Esophagus muscularis mucosa (tissue), 4 donors: ENCODE results near the gene GRID1. TPM values are rescaled to one million over a fixed set of nuclear protein-coding genes. Genes with fewer than 3 reads are reported as not detected.

Source experiments
- DNase-seq: peaks from one replicate; pipeline ENCODE4 v3.0.0-alpha.2; 2017; ENCODE audit errors: extremely low spot score
- H3K27ac ChIP-seq, 4 donors: fragments of 200-600 bp; sonication (generic); replicated peaks in 1 of 4; 1 replicate in 3 of 4; 2 replicates in 1 of 4; pipeline ENCODE4 v1.5.1; 2016 to 2019; ENCODE audit warnings: mild to moderate bottlenecking in 1 of 4
- H3K27me3 ChIP-seq, 4 donors: fragments of 200-600 bp; sonication (generic); one replicate each; pipeline versions ENCODE4 v1.5.1 to v1.6.0; 2016 to 2019
- H3K36me3 ChIP-seq, 4 donors: fragments of 200-600 bp; sonication (generic); one replicate each; pipeline ENCODE4 v1.5.1; 2016 to 2019
- H3K4me1 ChIP-seq, 4 donors: fragments of 200-600 bp; sonication (generic); one replicate each; pipeline ENCODE4 v1.5.1; 2016 to 2019
- H3K4me3 ChIP-seq, 4 donors: fragments of 200-600 bp; sonication (generic); 1 replicate in 2 of 4; 2 replicates in 2 of 4; pipeline ENCODE4 v1.5.1; 2016 to 2019; ENCODE audit warnings: mild to moderate bottlenecking in 4 of 4, moderate library complexity in 1 of 4
- H3K9me3 ChIP-seq, 4 donors: fragments of 200-600 bp; sonication (generic); 1 replicate in 3 of 4; 2 replicates in 1 of 4; pipeline ENCODE4 v1.5.1; 2016 to 2019
- EP300 ChIP-seq: sonication (generic); formaldehyde crosslinking; IDR thresholded peaks from one replicate; pipeline ENCODE4 v1.6.1; 2017; ENCODE audit warnings: antibody characterized with exemption
- POLR2A ChIP-seq: fragments of 450-650 bp; IDR thresholded peaks from one replicate; pipeline ENCODE4 v1.6.1; 2017; ENCODE audit warnings: antibody characterized with exemption, moderate library complexity, mild to moderate bottlenecking, low read depth
- POLR2AphosphoS5 ChIP-seq, 2 donors: sonication (generic); formaldehyde crosslinking; IDR thresholded peaks; one replicate each; pipeline ENCODE4 v1.6.1; 2017; ENCODE audit warnings: antibody characterized with exemption in 2 of 2
- WGBS: methylation state at CpG from one replicate; pipeline ENCODE4 v1.1.5; 2018; 5-methylcytosine and 5-hydroxymethylcytosine counted together
- intact Hi-C: fragments of 100-400 bp; cut with DNase I; formaldehyde crosslinking; loops from one replicate; pipeline ENCODE4 v1.15.1; 2023
- total RNA-seq, 4 donors: library from RNA; depleted of rRNA; stranded (reverse); fragments of >200 nt; gene quantifications; one replicate each; pipeline versions ENCODE4 v1.1.0 to v1.2.1, GENCODE V29; 2016
- TF ChIP-seq, protein P1 (sequence below), 3 experiments: fragments of 200-600 bp in 2 of 3; fragments of 450-650 bp in 1 of 3; sonication (generic) in 2 of 3; IDR thresholded peaks; one replicate each; pipeline ENCODE4 v1.5.1; 2017 to 2019; ENCODE audit warnings: antibody characterized with exemption in 3 of 3, mild to moderate bottlenecking in 2 of 3, moderate library complexity in 1 of 3

The GRID1 gene
- total RNA-seq, 4 donors from 2014 or later: under 0.01 to 1.3 (median 1.1) TPM

DNA sequence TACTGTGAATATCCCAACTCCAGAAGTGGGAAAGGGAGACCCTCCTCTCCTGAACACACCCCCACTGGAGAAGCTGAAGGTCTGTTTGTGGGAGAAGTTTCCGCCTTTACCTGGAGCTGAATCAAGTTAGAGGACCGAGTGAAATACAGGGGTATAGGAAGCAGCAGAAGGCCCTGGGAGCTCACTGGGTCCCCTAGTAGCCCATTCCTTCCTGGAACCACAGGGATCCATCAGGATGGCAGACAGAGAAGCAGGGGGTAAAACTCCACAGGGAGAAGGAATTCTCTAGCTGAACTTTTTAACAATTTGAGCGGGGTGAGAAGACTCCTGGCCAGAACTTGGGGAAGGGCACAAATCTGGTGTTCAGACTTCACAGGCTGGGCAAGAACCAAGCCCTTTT is 275.8 kb downstream of the GRID1 start:
- Histone ChIP-seq H3K4me1 (no peaks in the 10 kb centered on the region), H3K27me3 (peaks cover 0 to 3% (median 0%) of the 10 kb centered on the region in 4 donors), H3K9me3 (no peaks in the 10 kb centered on the region), H3K4me3 (no peak overlapping the region), H3K36me3 (no peaks in the 10 kb centered on the region), H3K27ac (no peak overlapping the region)
- TF ChIP-seq, protein P1, sequence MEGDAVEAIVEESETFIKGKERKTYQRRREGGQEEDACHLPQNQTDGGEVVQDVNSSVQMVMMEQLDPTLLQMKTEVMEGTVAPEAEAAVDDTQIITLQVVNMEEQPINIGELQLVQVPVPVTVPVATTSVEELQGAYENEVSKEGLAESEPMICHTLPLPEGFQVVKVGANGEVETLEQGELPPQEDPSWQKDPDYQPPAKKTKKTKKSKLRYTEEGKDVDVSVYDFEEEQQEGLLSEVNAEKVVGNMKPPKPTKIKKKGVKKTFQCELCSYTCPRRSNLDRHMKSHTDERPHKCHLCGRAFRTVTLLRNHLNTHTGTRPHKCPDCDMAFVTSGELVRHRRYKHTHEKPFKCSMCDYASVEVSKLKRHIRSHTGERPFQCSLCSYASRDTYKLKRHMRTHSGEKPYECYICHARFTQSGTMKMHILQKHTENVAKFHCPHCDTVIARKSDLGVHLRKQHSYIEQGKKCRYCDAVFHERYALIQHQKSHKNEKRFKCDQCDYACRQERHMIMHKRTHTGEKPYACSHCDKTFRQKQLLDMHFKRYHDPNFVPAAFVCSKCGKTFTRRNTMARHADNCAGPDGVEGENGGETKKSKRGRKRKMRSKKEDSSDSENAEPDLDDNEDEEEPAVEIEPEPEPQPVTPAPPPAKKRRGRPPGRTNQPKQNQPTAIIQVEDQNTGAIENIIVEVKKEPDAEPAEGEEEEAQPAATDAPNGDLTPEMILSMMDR (IDR thresholded peaks at IDR 0.05): no peak
- TF ChIP-seq EP300 (no peak), POLR2AphosphoS5 (IDR thresholded peaks at IDR 0.05) (no peak), POLR2A (no peak)
- intact Hi-C loops: no loop called here
- WGBS: 81% methylated on average over 3 of the region's 3 CpGs
- no peak for DNase-seq

DNA sequence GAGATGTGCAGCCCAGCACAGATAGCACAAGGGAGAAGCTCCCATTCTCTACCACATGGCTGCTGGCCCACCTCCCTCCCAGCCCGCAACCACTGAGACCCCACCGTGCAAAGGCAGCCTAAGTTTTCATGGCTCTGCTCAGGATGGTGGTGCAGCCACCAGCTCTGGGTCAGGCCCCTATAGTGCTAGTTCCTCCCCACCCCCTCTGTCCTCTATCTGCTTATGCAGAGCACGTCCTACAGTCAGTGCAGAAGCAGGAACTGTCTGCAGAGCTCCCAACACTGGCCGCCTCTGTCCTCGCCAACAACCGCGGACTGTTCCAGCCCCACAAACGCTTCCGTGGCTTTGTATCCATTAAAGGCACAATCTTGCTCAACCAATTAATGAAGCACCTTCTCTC is 278.9 kb downstream of the GRID1 start:
- Histone ChIP-seq H3K36me3 (no peaks in the 10 kb centered on the region), H3K4me3 (no peak overlapping the region), H3K27ac (no peak overlapping the region), H3K27me3 (peaks cover 0 to 19% (median 0%) of the 10 kb centered on the region in 4 donors), H3K9me3 (no peaks in the 10 kb centered on the region), H3K4me1 (no peaks in the 10 kb centered on the region)
- intact Hi-C loops: no loop called here
- no peak for DNase-seq
- TF ChIP-seq, protein P1 (IDR thresholded peaks at IDR 0.05): no peak
- no peak for TF ChIP-seq EP300
- TF ChIP-seq POLR2AphosphoS5 (IDR thresholded peaks at IDR 0.05): no peak
- TF ChIP-seq POLR2A: no peak
- 69% methylated on average over 9 of the region's 9 CpGs for WGBS

DNA sequence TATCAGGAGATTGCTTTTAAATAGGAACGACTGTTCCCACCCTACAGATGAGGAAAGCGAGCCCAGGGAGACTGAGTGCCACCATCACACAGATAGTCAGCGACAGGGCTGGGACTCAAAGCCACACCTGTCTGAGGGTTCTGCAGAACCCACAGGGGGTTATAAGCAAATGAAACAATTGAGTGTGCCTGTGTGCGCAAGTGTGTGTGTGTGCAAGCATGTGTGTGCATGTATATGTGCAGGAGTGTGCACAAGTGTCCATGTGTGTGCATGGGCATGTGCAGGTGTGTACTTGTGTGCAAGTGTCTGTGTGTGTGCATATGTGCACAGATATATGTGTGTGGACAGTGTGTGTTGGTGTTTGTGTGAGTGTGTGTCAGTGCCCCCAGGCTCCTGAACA is 280.2 kb downstream of the GRID1 start:
- DNase-seq: no peak
- Histone ChIP-seq H3K4me3 (no peak overlapping the region), H3K4me1 (no peaks in the 10 kb centered on the region), H3K9me3 (no peaks in the 10 kb centered on the region), H3K27me3 (peaks cover 0 to 19% (median 0%) of the 10 kb centered on the region in 4 donors), H3K36me3 (no peaks in the 10 kb centered on the region), H3K27ac (no peak overlapping the region)
- WGBS: 87% methylated on average over 4 of the region's 4 CpGs
- TF ChIP-seq, protein P1 (IDR thresholded peaks at IDR 0.05): no peak
- TF ChIP-seq POLR2AphosphoS5 (IDR thresholded peaks at IDR 0.05) (no peak), EP300 (no peak), POLR2A (no peak)
- intact Hi-C loops: no loop called here

DNA sequence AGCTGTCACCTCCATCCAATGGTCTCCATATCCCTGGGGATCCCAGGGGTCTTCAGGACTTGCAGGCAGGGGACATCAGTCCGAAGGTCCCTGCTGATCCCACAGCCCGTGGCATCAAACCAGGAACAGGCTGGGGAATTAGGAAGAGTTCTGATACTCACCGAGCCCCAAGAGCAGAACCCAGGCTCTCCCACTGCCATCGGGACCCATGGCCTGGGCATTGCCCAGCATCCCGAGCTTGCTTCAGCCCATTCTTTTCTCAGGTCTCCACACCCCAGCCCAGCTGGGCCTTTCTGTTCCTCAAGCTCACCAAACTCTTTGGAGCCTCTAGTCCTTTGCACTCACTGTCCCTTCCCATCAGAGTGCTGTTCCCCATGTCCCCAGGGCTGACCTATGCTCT is 280.9 kb downstream of the GRID1 start:
- H3K36me3 ChIP-seq: no peaks in the 10 kb centered on the region
- H3K4me1 ChIP-seq: no peaks in the 10 kb centered on the region
- WGBS: 67% methylated on average over 2 of the region's 5 CpGs
- H3K27ac ChIP-seq: no peak overlapping the region
- H3K9me3 ChIP-seq: no peaks in the 10 kb centered on the region
- DNase-seq: no peak
- intact Hi-C loops: no loop called here
- TF ChIP-seq EP300 (no peak), POLR2A (no peak), POLR2AphosphoS5 (IDR thresholded peaks at IDR 0.05) (no peak)
- TF ChIP-seq, protein P1 (IDR thresholded peaks at IDR 0.05): no peak
- H3K27me3 ChIP-seq: peaks cover 0 to 19% (median 0%) of the 10 kb centered on the region in 4 donors
- no peak overlapping the region for H3K4me3 ChIP-seq

DNA sequence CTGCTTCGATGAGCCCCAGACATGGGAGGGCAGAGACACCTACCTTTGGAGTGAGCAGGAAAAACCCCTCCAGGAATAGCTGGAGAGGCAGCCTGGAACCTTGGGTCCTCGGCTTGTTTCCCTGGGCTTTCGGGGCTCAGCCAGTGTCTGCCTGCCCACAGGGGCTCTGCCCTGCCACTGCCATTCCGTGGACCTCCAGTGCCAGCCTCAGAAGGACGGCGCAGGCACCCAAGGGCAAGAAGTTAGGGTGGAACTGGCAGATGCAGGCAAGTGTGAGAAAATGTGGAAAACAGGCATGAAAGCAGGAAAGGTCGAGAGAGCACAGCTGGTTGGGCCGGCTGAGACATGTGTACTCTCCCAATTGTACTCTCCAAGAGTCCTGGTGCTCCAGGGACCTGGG is 281.5 kb downstream of the GRID1 start:
- Histone ChIP-seq H3K4me1 (no peaks in the 10 kb centered on the region), H3K4me3 (no peak overlapping the region), H3K27me3 (peaks cover 0 to 19% (median 0%) of the 10 kb centered on the region in 4 donors), H3K36me3 (no peaks in the 10 kb centered on the region), H3K9me3 (no peaks in the 10 kb centered on the region), H3K27ac (no peak overlapping the region)
- TF ChIP-seq POLR2A (no peak), EP300 (no peak), POLR2AphosphoS5 (IDR thresholded peaks at IDR 0.05) (no peak)
- intact Hi-C loops: no loop called here
- no peak for DNase-seq
- whole genome bisulfite sequencing: 74% methylated on average over 8 of the region's 8 CpGs
